Fibroblast of upper back skin (primary cell): ENCODE measurements around the gene KIR3DL2.
"Not testable (repeated sequence)": the region's sequence is repeated elsewhere in the genome, so short reads cannot be mapped to it uniquely, and the experiment has no call there.

ENCODE experiments used
- DNase-seq: peaks from one replicate; pipeline ENCODE4 v3.0.0-alpha.2; 2013

Gene KIR3DL2

DNA sequence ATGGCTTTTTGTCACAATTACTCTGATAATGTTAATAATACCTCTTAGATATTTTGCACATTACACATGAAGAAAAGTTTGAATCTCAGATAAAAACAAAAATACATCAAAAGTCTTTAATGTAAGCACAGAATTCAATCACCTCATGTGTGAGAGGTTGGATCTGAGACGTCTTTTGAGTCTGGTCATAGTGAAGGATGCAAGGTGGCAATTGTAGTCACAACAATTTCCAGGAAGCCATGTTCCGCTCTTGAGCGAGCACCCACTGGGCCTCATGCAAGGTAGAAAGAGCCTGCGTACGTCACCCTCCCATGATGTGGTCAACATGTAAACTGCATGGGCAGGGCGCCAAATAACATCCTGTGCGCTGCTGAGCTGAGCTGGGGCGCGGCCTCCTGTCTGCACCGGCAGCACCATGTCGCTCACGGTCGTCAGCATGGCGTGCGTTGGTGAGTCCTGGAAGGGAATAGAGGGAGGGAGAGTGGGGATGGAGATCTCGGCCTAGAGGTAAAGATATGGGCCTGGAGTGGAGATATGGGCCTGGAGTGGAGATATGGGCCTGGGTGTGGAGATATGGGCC, at the start of gene KIR3DL2:
TSS of gene KIR3DL2 (plus strand) at position 383 of the 580 bp plus-strand sequence. CDS start at position 416, 33 bp downstream.
- not testable (repeated sequence) for DNase-seq

- no peak for DNase-seq
Measured at GRCh38 chr19:54803410-54803809, 46.8 kb upstream of the KIR3DL2 start, which contains the start of gene KIR2DL4. KIR2DL4 (plus strand) TSS chr19:54803610; CDS start chr19:54803652, 42 bp downstream.

- no peak for DNase-seq
Measured at GRCh38 chr19:54804101-54804500, 46.1 kb upstream of the KIR3DL2 start.

- DNase-seq: no peak
Measured at GRCh38 chr19:54804571-54804970, 45.7 kb upstream of the KIR3DL2 start.

GRCh38 chr19:54805665-54806515, 44.4 kb upstream of the KIR3DL2 start:
- no peak for DNase-seq

DNA sequence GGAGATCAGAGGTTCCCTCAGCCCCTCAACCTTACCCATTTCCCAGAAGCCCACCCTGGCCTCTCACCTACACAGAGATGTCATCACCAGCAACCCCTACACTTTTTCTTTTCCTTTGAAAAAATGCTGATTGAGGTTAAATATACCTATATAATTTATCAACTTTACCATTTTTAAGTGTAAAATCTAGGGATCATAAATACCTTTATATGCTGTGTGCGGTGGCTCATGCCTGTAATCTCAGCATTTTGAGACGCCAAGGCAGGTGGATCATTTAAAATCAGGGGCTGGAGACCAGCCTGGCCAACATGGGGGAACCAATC, 43.8 kb upstream of the KIR3DL2 start:
- no peak for DNase-seq

GRCh38 chr19:54814571-54814970, 35.7 kb upstream of the KIR3DL2 start:
- DNase-seq: not testable (repeated sequence)

GRCh38 chr19:54816251-54816650, 34.0 kb upstream of the KIR3DL2 start, which contains the start of gene KIR3DL1:
KIR3DL1 (plus strand) TSS chr19:54816468.
- not testable (repeated sequence) for DNase-seq

DNA sequence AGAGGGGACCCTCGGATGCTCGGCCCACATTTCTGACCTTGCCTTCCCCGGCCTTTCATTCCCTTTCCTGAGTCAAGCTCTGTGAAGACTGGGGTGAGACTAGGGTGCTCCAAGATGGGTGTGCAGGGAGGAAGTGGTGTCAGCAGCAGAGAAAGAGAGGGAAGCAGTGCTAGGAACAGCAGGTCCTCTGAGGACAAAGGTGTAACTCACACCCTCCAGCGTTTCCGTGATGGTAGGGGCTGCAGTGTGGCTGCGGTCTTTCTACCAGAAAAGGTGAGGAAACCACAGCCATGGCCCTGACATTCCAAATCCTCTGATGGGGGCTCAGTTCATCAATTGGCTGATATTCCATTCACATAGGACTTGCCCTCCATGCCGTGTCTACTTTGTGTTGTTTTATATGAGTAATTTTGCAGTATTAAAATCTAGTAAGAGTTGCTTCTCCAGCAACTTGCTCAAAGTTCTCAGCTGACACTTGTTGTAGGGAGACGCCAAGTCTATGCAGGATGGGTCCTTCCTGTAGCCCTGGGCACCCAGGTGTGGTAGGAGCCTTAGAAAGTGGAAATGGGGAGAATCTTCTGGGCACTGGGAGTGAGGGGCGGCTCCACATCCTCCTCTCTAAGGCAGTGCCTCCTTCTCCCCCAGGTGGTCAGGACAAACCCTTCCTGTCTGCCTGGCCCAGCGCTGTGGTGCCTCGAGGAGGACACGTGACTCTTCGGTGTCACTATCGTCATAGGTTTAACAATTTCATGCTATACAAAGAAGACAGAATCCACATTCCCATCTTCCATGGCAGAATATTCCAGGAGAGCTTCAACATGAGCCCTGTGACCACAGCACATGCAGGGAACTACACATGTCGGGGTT, 32.3 kb upstream of the KIR3DL2 start:
- no peak for DNase-seq

DNA sequence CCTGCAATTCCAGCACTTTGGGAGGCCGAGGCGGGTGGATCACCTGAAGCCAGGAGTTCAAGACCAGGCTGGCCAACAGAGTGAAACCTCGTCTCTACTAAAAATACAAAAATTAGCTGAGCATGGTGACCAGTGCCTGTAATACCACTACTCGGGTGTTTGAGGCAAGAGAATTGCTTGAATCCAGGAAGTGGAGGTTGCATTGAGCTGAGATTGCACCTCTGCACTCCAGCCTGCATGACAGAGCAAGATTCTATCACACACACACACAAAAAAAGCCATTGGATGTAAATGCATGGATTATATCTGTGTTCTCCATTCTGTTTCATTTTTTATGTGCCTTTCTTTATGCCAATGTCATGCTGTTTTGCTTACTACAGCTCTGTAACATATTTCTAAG, 25.8 kb upstream of the KIR3DL2 start:
- not testable (repeated sequence) for DNase-seq

DNA sequence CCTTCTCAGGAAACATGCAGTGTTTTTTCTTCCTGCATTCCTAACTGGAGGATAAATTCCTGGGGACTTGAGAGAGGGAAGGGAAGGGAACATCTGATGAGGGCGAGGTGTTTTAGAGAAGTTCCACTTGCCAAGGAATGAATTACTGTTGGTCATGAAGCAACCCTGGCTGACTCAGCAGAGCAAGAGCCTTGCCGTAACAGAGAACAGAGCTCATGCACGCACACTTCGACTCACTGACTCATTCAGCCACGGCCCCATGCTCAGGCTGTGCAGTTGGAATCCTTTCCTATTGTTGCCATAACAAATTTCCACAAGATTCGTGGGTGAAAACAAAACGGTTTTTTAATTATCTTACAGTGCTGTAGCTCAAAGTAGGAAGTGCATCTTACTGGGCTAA, 24.9 kb upstream of the KIR3DL2 start:
- DNase-seq: not testable (repeated sequence)

- not testable (repeated sequence) for DNase-seq
Measured at GRCh38 chr19:54828064-54828463, 22.2 kb upstream of the KIR3DL2 start.

GRCh38 chr19:54832496-54832895, 17.7 kb upstream of the KIR3DL2 start, which contains the start of gene KIR2DS4:
KIR2DS4 (plus strand) TSS chr19:54832676.
- not testable (repeated sequence) for DNase-seq

DNA sequence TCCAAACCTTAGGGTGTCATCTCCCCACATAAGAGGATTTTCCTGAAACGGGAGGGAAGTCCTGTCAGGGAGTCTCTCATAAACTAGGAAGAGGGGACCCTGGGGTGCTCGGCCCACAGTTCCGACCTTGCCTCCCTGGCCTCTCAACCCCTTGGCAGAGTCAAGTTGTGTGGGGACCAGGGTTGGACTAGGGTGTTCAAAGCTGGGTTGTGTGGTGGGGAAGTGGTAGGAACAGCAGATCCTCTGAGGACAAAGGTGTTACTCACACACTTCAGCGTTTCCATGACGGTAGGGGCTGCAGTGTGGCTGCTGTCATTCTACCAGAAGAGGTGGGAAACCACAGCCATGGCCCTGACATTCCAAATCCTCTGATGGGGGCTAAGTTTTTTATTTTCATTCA, 15.1 kb upstream of the KIR3DL2 start:
- DNase-seq: not testable (repeated sequence)

DNA sequence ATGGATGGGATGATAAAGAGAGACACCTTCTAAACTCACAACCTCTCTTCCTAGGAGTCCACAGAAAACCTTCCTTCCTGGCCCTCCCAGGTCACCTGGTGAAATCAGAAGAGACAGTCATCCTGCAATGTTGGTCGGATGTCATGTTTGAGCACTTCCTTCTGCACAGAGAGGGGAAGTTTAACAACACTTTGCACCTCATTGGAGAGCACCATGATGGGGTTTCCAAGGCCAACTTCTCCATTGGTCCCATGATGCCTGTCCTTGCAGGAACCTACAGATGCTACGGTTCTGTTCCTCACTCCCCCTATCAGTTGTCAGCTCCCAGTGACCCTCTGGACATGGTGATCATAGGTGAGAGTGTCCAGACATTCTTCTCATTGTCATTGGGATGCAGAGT, 12.7 kb upstream of the KIR3DL2 start:
- DNase-seq: not testable (repeated sequence)

DNA sequence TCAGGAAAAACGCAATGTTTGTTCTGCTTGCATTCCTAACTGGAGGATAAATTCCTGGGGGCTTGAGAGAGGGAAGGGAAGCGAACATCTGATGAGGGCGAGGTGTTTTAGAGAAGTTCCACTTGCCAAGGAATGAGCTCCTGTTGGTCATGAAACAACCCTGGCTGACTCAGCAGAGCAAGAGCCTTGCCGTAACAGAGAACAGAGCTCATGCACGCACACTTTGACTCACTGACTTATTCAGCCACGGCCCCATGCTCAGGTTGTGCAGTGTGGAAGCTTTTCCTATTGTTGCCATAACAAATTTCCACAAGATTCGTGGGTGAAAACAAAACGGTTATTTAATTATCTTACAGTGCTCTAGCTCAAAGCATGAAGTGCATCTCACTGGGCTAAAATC, 7.1 kb upstream of the KIR3DL2 start:
- not testable (repeated sequence) for DNase-seq

DNA sequence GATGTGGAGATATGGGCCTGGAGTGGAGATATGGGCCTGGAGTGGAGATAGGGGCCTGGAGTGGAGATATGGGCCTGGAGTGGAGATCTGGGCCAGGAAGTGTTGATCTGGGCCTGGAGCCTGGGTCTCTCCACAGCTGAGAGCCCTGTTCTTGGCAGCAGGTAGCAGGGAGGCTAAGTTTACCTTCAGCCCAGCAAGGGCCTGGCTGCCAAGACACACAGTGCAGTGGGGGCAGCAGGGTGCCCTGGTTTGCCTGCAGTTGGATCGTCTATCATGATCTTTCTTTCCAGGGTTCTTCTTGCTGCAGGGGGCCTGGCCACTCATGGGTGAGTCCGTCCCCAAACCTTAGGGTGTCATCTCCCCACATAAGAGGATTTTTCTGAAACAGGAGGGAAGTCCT, 687 bp downstream of the KIR3DL2 start:
- no peak for DNase-seq

DNA sequence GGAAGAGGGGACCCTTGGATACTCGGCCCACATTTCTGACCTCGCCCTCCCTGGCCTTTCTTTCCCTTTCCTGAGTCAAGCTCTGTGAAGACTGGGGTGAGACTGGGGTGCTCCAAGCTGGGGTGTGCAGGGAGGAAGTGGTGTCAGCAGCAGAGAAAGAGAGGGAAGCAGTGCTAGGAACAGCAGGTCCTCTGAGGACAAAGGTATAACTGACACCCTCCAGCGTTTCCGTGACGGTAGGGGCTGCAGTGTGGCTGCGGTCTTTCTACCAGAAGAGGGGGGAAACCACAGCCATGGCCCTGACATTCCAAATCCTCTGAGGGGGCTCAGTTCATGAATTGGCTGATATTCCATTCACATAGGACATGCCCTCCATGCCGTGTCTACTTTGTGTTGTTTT, 1.1 kb downstream of the KIR3DL2 start:
- no peak for DNase-seq

DNA sequence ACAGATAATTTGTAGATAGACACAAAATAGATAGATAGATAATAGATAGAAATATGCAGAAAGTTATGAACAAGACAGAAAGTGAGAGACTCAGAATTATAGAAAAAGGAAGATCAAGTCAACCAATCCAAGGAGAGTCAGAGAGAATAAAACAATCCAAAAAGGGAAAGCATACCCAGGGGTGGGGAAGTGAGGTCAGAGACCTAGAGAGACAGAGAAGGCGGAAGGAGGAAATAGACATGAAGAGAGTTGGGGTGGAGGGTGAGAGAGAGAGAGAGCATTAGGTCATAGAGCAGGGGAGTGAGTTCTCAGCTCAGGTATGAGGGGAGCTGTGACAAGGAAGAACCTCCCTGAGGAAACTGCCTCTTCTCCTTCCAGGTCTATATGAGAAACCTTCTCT, 5.0 kb downstream of the KIR3DL2 start:
- not testable (repeated sequence) for DNase-seq

- not testable (repeated sequence) for DNase-seq
Measured at GRCh38 chr19:54858476-54858875, 8.2 kb downstream of the KIR3DL2 start.

DNA sequence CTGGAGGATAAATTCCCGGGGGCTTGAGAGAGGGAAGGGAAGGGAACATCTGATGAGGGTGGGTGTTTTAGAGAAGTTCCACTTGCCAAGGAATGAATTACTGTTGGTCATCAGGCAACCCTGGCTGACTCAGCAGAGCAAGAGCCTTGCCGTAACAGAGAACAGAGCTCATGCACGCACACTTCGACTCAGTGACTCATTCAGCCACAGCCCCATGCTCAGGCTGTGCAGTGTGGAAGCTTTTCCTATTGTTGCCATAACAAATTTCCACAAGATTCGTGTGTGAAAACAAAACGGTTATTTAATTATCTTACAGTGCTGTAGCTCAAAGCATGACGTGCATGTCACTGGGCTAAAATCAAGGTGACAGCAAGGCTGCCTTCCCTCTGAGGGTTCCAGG, 9.2 kb downstream of the KIR3DL2 start:
- not testable (repeated sequence) for DNase-seq

DNA sequence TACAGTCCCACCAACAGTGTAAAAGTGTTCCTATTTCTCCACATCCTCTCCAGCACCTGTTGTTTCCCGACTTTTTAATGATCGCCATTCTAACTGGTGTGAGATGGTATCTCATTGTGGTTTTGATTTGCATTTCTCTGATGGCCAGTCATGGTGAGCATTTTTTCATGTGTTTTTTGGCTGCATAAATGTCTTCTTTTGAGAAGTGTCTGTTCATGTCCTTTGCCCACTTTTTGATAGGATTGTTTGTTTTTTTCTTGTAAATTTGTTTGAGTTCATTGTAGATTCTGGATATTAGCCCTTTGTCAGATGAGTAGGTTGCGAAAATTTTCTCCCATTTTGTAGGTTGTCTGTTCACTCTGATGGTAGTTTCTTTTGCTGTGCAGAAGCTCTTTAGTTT, 13.2 kb downstream of the KIR3DL2 start:
- not testable (repeated sequence) for DNase-seq

DNA sequence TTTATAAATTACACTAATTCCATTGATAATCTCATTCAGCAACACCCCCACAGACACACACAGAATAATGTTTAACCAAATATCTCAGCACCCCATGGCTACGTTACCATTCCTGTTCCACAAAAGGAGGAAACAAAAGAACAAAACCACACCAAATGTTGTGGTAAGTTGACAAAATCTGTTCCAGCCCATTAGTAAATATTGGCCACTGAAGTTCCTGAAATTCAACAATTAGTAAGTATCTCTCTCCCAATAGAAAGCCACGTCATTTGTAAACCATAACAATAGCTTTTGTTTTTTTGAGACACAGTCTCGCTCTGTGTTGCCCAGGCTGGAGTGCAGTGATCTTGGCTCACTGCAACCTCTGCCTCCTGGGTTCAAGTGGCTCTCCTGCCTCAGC, 21.5 kb downstream of the KIR3DL2 start:
- DNase-seq: no peak
